Measurements from ENCODE around the gene ITPR2.

DNA sequence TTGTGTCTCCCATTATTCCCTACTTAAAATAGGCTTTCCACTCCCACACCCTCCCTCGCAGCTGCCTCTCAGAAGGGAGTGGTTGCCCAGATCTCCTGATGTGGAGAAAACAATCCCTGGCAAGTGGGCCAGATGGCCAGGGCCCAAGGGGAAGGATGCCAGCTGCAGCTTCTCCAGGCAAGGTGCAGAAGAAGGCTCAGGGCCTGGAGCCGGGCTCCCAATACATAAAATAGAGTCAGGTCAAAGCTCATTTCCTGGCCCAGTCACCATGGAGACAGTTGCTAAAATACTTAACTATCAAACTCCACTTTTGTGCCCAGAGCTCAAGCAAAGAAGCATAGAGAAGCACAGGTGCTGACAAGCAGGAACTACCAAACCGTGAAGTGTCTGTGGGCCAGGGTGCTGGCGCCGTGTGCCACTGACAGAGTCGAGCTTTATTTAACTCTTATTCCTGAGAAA lies 45.7 kb upstream of the ITPR2 start:
- TF ChIP-seq, protein P1, sequence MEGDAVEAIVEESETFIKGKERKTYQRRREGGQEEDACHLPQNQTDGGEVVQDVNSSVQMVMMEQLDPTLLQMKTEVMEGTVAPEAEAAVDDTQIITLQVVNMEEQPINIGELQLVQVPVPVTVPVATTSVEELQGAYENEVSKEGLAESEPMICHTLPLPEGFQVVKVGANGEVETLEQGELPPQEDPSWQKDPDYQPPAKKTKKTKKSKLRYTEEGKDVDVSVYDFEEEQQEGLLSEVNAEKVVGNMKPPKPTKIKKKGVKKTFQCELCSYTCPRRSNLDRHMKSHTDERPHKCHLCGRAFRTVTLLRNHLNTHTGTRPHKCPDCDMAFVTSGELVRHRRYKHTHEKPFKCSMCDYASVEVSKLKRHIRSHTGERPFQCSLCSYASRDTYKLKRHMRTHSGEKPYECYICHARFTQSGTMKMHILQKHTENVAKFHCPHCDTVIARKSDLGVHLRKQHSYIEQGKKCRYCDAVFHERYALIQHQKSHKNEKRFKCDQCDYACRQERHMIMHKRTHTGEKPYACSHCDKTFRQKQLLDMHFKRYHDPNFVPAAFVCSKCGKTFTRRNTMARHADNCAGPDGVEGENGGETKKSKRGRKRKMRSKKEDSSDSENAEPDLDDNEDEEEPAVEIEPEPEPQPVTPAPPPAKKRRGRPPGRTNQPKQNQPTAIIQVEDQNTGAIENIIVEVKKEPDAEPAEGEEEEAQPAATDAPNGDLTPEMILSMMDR (IDR thresholded peaks at IDR 0.05; ENCODE audit: low read depth, low read length), result no peak
- no peak for TF ChIP-seq EZH2phosphoT487 (IDR thresholded peaks at IDR 0.05; ENCODE audit: low read depth)

Data from OCI-LY3 (cell line).